IMR-90 (cell line): ENCODE data around the gene TEAD1.

Experiments used
- FOS ChIP-seq: fragments of 150-350 bp; IDR thresholded peaks from 2 replicates; pipeline ENCODE4 v1.6.1; 2016; ENCODE audit warnings: low read depth, low read length
- POLR2A ChIP-seq: IDR thresholded peaks from 2 replicates; pipeline ENCODE4 v1.6.1; 2012; ENCODE audit warnings: mild to moderate bottlenecking, low read depth, low read length
- RAD21 ChIP-seq: IDR thresholded peaks from 2 replicates; pipeline ENCODE4 v1.6.1; 2012; ENCODE audit warnings: low read length, improper control_type of control experiment
- TF ChIP-seq, protein P1 (sequence below): conservative IDR thresholded peaks from 2 replicates; pipeline ENCODE4 v1.5.1; 2012; ENCODE audit warnings: mild to moderate bottlenecking, low read depth, low read length, improper control_type of control experiment
- TF ChIP-seq, protein P2 (sequence below): fragments of 150-350 bp; IDR thresholded peaks from 2 replicates; pipeline ENCODE4 v1.6.1; 2017; ENCODE audit warnings: mild to moderate bottlenecking, antibody characterized with exemption, low read length, low read depth

DNA sequence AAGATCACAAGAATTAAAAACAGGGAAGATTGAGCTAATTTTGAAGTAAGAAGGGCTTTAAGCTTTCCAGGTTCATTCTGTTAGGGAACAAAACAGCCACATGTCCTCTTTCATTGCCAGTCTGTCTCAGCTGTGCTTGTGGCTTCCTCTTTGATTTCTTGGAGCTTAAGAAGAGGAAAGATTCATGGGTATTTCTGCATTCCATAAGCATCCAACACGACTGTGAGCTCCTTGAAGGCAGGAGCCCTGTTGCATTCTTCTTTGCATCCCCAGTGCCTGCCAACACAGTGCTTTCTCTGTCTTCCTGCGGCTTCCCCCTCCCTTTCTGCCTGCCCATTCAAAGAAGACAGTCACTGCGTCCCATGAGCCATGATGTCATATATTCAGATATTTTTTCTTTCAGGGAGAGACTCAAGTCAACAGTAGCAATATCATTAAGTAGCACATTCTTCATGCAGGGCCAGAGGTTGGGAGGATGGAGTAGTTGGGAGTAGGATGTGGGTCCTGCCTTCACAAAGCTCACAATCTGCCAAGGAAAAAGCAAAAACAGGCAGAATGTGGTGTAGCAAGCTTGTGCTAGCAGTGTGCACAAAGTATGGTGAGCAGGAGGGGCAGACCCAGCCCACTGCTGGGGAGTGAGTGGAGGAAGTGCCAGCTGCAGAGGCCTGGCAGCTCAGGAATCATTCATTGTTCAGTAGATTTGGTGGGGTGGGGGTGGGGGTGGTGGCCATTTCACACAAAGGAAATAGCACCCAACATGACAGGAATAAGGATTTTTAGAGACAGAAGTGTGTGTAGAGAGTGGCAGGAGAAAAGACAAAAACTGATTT is 172.8 kb downstream of the TEAD1 start:
- TF ChIP-seq, protein P1, sequence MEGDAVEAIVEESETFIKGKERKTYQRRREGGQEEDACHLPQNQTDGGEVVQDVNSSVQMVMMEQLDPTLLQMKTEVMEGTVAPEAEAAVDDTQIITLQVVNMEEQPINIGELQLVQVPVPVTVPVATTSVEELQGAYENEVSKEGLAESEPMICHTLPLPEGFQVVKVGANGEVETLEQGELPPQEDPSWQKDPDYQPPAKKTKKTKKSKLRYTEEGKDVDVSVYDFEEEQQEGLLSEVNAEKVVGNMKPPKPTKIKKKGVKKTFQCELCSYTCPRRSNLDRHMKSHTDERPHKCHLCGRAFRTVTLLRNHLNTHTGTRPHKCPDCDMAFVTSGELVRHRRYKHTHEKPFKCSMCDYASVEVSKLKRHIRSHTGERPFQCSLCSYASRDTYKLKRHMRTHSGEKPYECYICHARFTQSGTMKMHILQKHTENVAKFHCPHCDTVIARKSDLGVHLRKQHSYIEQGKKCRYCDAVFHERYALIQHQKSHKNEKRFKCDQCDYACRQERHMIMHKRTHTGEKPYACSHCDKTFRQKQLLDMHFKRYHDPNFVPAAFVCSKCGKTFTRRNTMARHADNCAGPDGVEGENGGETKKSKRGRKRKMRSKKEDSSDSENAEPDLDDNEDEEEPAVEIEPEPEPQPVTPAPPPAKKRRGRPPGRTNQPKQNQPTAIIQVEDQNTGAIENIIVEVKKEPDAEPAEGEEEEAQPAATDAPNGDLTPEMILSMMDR: no peak
- TF ChIP-seq POLR2A: no peak
- no peak for TF ChIP-seq FOS
- TF ChIP-seq, protein P2, sequence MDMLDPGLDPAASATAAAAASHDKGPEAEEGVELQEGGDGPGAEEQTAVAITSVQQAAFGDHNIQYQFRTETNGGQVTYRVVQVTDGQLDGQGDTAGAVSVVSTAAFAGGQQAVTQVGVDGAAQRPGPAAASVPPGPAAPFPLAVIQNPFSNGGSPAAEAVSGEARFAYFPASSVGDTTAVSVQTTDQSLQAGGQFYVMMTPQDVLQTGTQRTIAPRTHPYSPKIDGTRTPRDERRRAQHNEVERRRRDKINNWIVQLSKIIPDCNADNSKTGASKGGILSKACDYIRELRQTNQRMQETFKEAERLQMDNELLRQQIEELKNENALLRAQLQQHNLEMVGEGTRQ: no peak
- TF ChIP-seq RAD21: no peak
